Ammon's horn (tissue), 1 donor: Measurements from ENCODE around the gene MMP23B.

ENCODE experiments used
- DNase-seq: peaks from one replicate; pipeline ENCODE4 v3.0.0-alpha.2; 2016; ENCODE audit warnings: low spot score

The MMP23B gene

DNA sequence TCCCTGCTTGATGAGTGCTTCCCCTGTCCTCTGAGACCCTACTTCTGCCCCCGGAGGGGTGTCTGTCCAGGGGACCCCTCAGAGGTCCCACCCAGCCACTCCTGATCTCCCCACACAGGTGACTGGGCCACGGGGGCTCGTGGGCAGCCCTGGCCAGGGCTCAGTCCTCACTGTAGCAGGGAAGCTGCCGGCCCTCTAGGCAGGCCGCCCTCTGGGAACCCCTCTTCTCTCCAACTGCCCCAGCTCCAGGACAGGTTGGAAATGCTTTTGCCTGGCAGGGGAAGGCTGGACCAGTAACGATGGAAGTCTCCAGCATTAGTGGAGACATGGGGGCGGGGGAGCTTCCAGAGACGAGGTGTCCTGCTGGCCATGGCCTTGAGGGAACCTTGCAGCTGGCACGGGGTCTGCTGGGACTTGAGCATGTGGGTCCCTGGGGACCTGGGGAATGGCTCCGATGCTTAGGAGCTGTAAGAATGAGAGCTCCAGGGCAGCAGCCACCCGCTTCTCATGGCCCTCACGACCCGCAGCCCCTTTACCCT lies 28.9 kb upstream of the MMP23B start:
- no peak for DNase-seq

GRCh38 chr1:1603671-1604373 lies 28.2 kb upstream of the MMP23B start:
- DNase-seq: no peak

DNA sequence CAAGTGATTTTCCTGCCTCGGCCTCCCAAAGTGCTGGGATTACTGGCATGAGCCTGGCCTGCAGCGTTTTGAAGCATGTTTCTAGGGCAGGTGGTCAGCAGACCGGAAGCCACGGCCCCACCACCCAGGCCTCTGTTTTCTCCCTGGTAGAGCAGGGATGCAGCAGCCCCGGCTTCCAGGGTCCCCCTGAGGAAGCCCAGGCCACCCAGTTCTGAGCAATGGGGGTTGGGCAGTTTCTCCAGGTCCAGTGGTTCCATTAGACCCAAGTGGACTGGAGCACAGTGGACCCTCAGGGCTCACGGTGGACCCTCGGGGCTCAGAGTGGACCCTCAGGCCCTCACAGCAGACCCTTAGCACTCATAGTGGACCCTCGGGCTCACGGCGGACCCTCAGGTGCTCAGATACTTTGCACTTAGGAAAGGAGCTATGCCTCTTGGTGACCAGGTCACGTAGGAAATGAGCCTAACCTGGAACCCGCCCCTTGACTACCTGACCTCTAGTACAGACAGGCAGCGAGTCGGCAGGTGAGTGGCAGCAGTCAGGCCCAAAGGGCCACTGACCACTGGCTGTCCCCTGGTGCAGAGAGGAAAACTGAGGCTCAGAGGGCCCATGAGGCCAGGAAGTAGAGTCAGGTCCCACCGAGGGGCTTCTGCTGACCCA lies 27.5 kb upstream of the MMP23B start:
- no peak for DNase-seq

GRCh38 chr1:1605034-1605591 lies 26.9 kb upstream of the MMP23B start:
- DNase-seq: no peak

GRCh38 chr1:1605724-1606123 lies 26.2 kb upstream of the MMP23B start:
- no peak for DNase-seq

DNA sequence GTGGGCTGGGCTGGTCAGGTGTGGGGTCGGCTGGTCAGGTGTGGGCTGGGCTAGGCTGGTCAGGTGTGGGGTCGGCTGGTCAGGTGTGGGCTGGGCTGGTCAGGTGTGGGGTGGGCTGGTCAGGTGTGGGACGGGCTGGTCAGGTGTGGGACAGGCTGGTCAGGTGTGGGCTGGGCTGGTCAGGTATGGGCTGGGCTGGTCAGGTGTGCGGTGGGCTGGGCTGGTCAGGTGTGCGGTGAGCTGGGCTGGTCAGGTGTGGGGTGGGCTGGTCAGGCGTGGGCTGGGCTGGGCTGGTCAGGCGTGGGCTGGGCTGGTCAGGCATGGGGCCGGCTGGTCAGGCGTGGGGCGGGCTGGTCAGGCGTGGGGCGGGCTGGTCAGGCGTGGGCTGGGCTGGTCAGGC lies 25.7 kb upstream of the MMP23B start:
- no peak for DNase-seq

- DNase-seq: no peak
These were observed 22.0 kb upstream of the MMP23B start for GRCh38 chr1:1609822-1610485.

DNA sequence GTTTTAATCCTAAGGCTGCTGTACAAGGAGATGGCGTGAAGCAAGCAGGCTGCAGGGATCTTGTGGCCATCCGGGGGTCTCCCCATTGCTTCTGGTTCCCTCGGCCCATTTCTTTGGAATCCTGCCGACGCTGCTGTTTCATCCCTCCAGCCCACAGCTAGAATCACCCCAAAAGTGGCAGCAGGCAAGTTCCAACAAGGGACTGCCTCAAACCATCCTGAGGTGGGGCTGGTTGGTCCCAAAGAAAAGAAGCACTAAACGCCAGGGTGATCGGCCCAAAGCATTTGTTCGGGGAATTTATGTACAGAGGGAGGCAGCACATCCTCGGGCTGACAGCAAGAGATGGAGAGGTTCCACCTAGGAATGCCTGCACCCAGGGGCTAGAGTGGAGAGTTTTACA lies 21.2 kb upstream of the MMP23B start:
- DNase-seq: no peak

DNA sequence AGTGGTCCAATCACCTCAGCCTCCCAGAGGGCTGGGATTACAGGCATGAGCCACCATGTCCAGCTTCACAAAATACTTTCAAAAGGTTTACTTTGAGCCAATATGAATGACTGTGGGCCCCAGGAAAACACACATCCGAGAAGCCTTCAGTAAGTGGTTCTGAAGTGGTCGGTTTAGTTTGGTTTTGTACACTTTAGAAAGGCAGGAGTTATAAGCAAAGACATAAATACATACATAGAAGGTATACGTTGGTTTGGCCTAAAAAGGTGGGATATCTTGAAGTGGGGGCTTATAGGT lies 19.9 kb upstream of the MMP23B start:
- no peak for DNase-seq

GRCh38 chr1:1613509-1614082 lies 18.4 kb upstream of the MMP23B start:
- DNase-seq: no peak

- no peak for DNase-seq
These were observed 17.6 kb upstream of the MMP23B start for GRCh38 chr1:1614204-1614953.

GRCh38 chr1:1614954-1615255 lies 17.1 kb upstream of the MMP23B start:
- DNase-seq: no peak

GRCh38 chr1:1615256-1616044 lies 16.5 kb upstream of the MMP23B start, which contains the start of gene MIB2:
TSS of gene MIB2 (plus strand) at chr1:1615500. CDS start at chr1:1623453, 7,953 bp downstream.
- DNase-seq: peak; percentile 99

- DNase-seq: no peak
These were observed 15.8 kb upstream of the MMP23B start for GRCh38 chr1:1616045-1616790.

GRCh38 chr1:1616838-1617237 lies 15.1 kb upstream of the MMP23B start:
- no peak for DNase-seq

GRCh38 chr1:1617516-1617915 lies 14.5 kb upstream of the MMP23B start:
- no peak for DNase-seq

- no peak for DNase-seq
These were observed 14.0 kb upstream of the MMP23B start for GRCh38 chr1:1617925-1618324.

- DNase-seq: no peak
These were observed 13.4 kb upstream of the MMP23B start for GRCh38 chr1:1618396-1619068.

- no peak for DNase-seq
These were observed 12.0 kb upstream of the MMP23B start for GRCh38 chr1:1619917-1620361.
